ENCODE results near the gene NPHS1. TPM values are rescaled to one million over a fixed set of nuclear protein-coding genes. Genes with fewer than 3 reads are reported as not detected.

NPHS1 gene
- total RNA-seq, 4 donors from 2014 or later = not detected

DNA sequence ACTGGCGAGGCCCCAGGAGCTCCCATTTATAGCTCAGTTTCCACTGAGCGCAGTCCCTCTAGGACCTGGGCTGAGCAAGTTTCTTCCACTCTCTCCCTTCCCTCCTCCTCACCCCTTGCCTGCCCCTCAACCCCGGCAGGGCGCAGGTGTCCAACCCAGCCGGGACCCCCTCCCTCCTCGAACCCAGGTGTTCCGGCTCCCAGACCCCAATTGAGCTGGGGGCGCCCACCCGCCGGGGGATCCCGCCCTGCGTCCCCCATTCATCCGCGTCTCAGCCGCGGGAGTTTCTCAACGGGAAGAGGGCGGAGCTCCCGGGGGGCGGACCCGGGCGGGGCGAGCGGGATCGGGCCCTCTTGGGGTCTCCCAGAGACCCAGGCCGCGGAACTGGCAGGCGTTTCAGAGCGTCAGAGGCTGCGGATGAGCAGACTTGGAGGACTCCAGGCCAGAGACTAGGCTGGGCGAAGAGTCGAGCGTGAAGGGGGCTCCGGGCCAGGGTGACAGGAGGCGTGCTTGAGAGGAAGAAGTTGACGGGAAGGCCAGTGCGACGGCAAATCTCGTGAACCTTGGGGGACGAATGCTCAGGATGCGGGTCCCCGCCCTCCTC is 4.3 kb upstream of the NPHS1 start, which contains the start of gene KIRREL2:
Gene KIRREL2 (plus strand): TSS at position 366 of the 604 bp plus-strand sequence. CDS start 209 bp downstream, at position 575.
- peaks cover 17% of the 10 kb centered on the region for H3K4me1 ChIP-seq
- peaks cover 95% of the 10 kb centered on the region for H3K27me3 ChIP-seq
- H3K4me3 ChIP-seq = peak within 1 kb of the TSS; percentile 47
- H3K9me3 ChIP-seq = no peaks in the 10 kb centered on the region
- TF ChIP-seq, protein P1, sequence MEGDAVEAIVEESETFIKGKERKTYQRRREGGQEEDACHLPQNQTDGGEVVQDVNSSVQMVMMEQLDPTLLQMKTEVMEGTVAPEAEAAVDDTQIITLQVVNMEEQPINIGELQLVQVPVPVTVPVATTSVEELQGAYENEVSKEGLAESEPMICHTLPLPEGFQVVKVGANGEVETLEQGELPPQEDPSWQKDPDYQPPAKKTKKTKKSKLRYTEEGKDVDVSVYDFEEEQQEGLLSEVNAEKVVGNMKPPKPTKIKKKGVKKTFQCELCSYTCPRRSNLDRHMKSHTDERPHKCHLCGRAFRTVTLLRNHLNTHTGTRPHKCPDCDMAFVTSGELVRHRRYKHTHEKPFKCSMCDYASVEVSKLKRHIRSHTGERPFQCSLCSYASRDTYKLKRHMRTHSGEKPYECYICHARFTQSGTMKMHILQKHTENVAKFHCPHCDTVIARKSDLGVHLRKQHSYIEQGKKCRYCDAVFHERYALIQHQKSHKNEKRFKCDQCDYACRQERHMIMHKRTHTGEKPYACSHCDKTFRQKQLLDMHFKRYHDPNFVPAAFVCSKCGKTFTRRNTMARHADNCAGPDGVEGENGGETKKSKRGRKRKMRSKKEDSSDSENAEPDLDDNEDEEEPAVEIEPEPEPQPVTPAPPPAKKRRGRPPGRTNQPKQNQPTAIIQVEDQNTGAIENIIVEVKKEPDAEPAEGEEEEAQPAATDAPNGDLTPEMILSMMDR (IDR thresholded peaks at IDR 0.05) = no peak
- TF ChIP-seq POLR2A (IDR thresholded peaks at IDR 0.05) = no peak
- TF ChIP-seq POLR2AphosphoS5 (IDR thresholded peaks at IDR 0.05) = no peak
- no peak for TF ChIP-seq EP300 (IDR thresholded peaks at IDR 0.05)
- no peak within 1 kb of the TSS for H3K27ac ChIP-seq
- WGBS = 0% methylated on average over 27 of the region's 42 CpGs
- H3K36me3 ChIP-seq = no peaks in the 10 kb centered on the region
- no peak for DNase-seq (ENCODE audit: low spot score in 2 of 2)

DNA sequence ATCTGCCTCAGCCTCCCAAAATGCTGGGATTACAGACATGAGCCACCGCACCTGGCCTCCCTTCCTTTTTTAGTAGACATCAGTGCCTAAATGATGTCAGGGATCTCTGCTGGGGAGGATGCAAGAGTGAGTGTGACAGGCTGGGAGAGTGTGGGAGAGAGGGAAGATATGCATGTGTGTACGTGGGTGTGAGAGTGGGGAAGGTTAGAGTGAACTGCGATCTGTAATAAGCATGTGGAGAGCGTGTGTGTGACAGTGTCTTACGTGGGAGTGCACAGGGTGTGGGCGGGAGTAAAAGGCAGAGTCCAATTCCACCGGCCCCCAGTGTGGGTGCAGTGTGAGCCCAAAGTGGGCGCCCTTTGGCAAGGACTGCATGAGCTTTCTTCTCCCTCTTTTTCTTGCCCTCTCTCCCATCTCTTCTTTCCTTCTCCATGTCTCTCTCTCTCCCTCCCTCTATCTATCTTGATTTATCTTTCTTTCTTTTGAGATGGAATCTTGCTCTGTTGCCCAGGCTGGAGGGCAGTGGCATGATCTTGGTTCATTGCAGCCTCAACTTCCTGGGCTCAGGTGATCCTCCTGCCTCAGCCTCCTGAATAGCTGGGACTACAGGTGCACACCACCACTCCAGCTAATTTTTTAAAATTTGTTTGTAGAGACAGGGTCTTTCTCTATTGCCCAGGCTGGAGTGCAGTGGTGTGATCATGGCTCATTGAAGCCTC is 893 bp upstream of the NPHS1 start:
- DNase-seq (ENCODE audit: low spot score in 2 of 2) = no peak
- Histone ChIP-seq H3K9me3 (no peaks in the 10 kb centered on the region), H3K27ac (no peak overlapping the region), H3K27me3 (peaks cover 98% of the 10 kb centered on the region), H3K4me3 (no peak overlapping the region), H3K36me3 (no peaks in the 10 kb centered on the region), H3K4me1 (peaks cover 17% of the 10 kb centered on the region)
- TF ChIP-seq POLR2A (IDR thresholded peaks at IDR 0.05) (no peak), POLR2AphosphoS5 (IDR thresholded peaks at IDR 0.05) (no peak), EP300 (IDR thresholded peaks at IDR 0.05) (no peak)
- TF ChIP-seq, protein P1 (IDR thresholded peaks at IDR 0.05) = no peak
- 53% methylated on average over 8 of the region's 8 CpGs for WGBS

DNA sequence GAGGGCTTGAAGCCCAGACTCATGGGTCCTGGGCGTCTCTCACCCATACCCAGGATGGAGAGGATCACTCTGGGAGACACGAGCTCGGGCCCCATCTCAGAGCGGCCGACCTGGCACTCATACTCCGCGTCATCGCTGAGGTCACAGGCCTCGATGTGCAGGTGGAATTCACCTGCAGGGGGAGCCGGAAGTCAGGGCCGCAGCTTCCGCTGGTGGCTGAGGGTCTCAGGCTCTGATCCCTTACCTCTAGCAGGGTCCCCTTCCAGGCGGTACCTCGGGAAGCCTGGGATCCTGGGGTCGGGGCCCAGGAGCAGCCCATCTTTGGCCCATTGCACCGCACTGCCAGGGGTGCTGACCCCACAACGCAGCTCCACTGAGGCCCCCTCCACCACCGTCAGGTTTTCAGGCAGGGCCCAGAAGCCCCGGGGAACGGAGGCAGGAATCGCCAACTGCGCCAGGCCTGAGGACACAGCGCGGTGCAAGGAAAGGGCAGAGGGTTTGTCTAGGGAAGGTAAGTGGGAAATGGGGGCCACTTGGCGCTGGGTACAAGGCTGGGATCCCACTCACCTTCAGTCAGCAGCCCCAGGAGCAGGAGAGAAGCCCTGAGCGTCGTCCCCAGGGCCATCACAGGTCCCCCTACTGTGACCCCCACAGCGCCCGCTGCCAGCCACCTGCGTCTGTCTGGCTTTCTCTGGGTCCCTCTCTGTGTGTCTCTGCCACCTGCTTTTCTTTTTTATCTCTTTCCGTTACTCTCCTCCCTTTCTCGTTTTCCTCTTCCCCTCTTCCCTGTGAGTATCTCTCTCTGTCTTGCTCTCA is 883 bp downstream of the NPHS1 start:
- no peak for DNase-seq (ENCODE audit: low spot score in 2 of 2)
- H3K9me3 ChIP-seq = no peaks in the 10 kb centered on the region
- peaks cover 8% of the 10 kb centered on the region for H3K4me1 ChIP-seq
- H3K27ac ChIP-seq = no peak overlapping the region
- no peak overlapping the region for H3K4me3 ChIP-seq
- peaks cover 93% of the 10 kb centered on the region for H3K27me3 ChIP-seq
- 62% methylated on average over 28 of the region's 32 CpGs for WGBS
- H3K36me3 ChIP-seq = no peaks in the 10 kb centered on the region
- TF ChIP-seq EP300 (IDR thresholded peaks at IDR 0.05) = no peak
- TF ChIP-seq POLR2A (IDR thresholded peaks at IDR 0.05) = no peak
- TF ChIP-seq POLR2AphosphoS5 (IDR thresholded peaks at IDR 0.05) = no peak
- TF ChIP-seq, protein P1 (IDR thresholded peaks at IDR 0.05) = no peak

DNA sequence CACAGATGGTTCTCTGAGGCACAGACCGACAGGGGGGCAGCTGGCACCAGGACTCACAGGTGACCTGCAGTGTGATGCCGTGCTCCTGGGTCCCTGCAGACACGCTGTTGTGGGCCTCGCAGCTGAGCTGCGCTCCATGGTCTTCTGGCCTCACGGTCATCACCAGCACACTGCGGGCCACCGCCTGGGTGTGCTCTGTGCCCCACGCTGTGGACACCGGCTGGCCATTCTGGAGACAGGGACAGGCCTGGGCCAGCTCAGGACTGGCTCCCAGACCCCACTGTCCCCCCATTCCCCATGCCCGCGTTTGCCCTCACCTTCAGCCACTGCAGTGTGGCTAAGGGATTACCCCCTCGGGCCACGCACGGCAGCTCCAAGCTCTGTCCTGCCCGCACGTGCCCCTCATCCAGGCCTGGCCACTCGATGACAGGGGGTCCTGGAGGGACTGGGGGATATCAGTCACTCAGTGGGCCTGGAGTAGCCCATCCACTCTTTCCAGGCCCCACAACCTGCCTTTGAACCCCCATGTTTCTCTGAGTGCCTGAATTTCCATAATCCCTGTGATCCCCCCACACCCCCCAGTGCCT is 3.3 kb downstream of the NPHS1 start:
- Histone ChIP-seq H3K27me3 (peaks cover 93% of the 10 kb centered on the region), H3K4me1 (peaks cover 17% of the 10 kb centered on the region), H3K36me3 (no peaks in the 10 kb centered on the region), H3K27ac (no peak overlapping the region), H3K9me3 (no peaks in the 10 kb centered on the region), H3K4me3 (no peak overlapping the region)
- TF ChIP-seq POLR2A (IDR thresholded peaks at IDR 0.05) = no peak
- TF ChIP-seq, protein P1 (IDR thresholded peaks at IDR 0.05) = no peak
- no peak for TF ChIP-seq EP300 (IDR thresholded peaks at IDR 0.05)
- TF ChIP-seq POLR2AphosphoS5 (IDR thresholded peaks at IDR 0.05) = no peak
- no peak for DNase-seq (ENCODE audit: low spot score in 2 of 2)
- WGBS = 90% methylated on average over 4 of the region's 18 CpGs
